Measurements from ENCODE around the gene XRRA1.
"Not testable (repeated sequence)": the region's sequence is repeated elsewhere in the genome, so short reads cannot be mapped to it uniquely, and the experiment has no call there.

XRRA1 gene

GRCh38 chr11:74839446-74839845 is 109.4 kb downstream of the XRRA1 start:
- intact Hi-C loops (cut with DNase I): no loop called here
- DNase-seq: no peak

- intact Hi-C loops (cut with DNase I): no loop called here
- no peak for DNase-seq
These were observed 110.7 kb downstream of the XRRA1 start for GRCh38 chr11:74838188-74838587.

- DNase-seq: no peak
- intact Hi-C loops (cut with DNase I): no loop called here
These were observed 111.7 kb downstream of the XRRA1 start for GRCh38 chr11:74837191-74837590.

GRCh38 chr11:74826901-74827300 is 122.0 kb downstream of the XRRA1 start:
- intact Hi-C loops (cut with DNase I): no loop called here
- DNase-seq: no peak

- DNase-seq; intact Hi-C loops (cut with DNase I): not testable (repeated sequence)
These were observed 123.3 kb downstream of the XRRA1 start for GRCh38 chr11:74825596-74825995.

GRCh38 chr11:74824285-74824982 is 124.5 kb downstream of the XRRA1 start:
- intact Hi-C loops (cut with DNase I): no loop called here

GRCh38 chr11:74822170-74822569 is 126.7 kb downstream of the XRRA1 start:
- no peak for DNase-seq
- intact Hi-C loops (cut with DNase I): no loop called here

More at GRCh38 chr11:74824285-74824982, 124.5 kb downstream of the XRRA1 start:
- DNase-seq: no peak

GRCh38 chr11:74820763-74821162 is 128.1 kb downstream of the XRRA1 start:
- intact Hi-C loops (cut with DNase I): no loop called here
- no peak for DNase-seq

GRCh38 chr11:74819400-74819799 is 129.5 kb downstream of the XRRA1 start:
- intact Hi-C loops (cut with DNase I): no loop called here
- no peak for DNase-seq

- intact Hi-C loops (cut with DNase I): no loop called here
- DNase-seq: no peak
These were observed 130.5 kb downstream of the XRRA1 start for GRCh38 chr11:74818283-74818946.

- intact Hi-C loops (cut with DNase I): no loop called here
- DNase-seq: no peak
These were observed 132.2 kb downstream of the XRRA1 start for GRCh38 chr11:74816664-74817063.

GRCh38 chr11:74815966-74816365 is 132.9 kb downstream of the XRRA1 start:
- intact Hi-C loops (cut with DNase I): no loop called here
- no peak for DNase-seq

- intact Hi-C loops (cut with DNase I): no loop called here
- DNase-seq: no peak
These were observed 139.1 kb downstream of the XRRA1 start for GRCh38 chr11:74809801-74810200.

- intact Hi-C loops (cut with DNase I): no loop called here
- no peak for DNase-seq
These were observed 142.6 kb downstream of the XRRA1 start for GRCh38 chr11:74806267-74806666.

- intact Hi-C loops (cut with DNase I): no loop called here
- DNase-seq: no peak
These were observed 157.4 kb downstream of the XRRA1 start for GRCh38 chr11:74791333-74792100.

Data from posterior cingulate gyrus (tissue), 11 donors.